ENCODE data around the gene TMEM140.

DNA sequence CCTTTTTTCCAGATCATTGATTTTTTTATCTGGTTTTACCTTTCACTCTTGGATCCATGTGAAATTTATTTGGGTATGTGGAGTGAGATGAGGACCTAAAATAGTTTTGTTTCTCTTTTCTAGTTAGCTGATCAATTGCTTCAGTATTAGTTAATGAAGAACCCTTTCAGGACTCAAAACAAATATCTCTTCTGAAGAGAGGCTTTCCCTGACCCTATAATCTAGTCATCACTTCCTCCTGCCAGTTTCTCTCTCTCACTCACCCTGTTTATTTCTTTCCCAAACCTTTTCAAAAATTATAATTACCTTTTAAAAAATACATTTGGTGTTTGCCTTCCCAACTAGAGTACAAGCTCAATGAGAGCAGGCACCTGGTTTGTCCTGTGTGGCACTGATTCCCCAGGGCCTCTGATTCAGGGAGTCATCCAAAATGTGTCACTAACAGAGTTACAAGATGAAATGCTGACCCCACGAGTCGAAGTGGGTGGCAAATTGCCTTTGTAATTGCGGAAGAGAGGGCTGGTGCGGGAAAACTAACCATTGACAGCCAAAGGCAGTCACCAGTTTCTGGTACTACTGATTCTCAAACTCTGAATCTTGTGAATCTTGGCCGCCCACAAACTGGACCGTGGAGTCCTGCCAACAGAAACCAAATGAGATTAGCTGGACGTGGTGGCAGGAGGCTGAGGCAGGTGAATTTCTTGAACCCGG lies 2.4 kb downstream of the TMEM140 start:
- TF ChIP-seq, protein P1, sequence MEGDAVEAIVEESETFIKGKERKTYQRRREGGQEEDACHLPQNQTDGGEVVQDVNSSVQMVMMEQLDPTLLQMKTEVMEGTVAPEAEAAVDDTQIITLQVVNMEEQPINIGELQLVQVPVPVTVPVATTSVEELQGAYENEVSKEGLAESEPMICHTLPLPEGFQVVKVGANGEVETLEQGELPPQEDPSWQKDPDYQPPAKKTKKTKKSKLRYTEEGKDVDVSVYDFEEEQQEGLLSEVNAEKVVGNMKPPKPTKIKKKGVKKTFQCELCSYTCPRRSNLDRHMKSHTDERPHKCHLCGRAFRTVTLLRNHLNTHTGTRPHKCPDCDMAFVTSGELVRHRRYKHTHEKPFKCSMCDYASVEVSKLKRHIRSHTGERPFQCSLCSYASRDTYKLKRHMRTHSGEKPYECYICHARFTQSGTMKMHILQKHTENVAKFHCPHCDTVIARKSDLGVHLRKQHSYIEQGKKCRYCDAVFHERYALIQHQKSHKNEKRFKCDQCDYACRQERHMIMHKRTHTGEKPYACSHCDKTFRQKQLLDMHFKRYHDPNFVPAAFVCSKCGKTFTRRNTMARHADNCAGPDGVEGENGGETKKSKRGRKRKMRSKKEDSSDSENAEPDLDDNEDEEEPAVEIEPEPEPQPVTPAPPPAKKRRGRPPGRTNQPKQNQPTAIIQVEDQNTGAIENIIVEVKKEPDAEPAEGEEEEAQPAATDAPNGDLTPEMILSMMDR (IDR thresholded peaks at IDR 0.05): no peak
- no peak for TF ChIP-seq POLR2A (IDR thresholded peaks at IDR 0.05)
